GM18517 (cell line): Measurements from ENCODE around the gene RPUSD3.
A peak's percentile ranks its signal among the peaks of the same experiment; 100 is the strongest.

Experiments used
- ATAC-seq: cut with Tn5 transposase; IDR thresholded peaks from one replicate; pipeline ENCODE4 v1.9.1; 2021; ENCODE audit warnings: mild to moderate bottlenecking, moderate library complexity; ENCODE audit not compliant: unreplicated experiment

Gene RPUSD3

GRCh38 chr3:9808345-9809037, 35.3 kb downstream of the RPUSD3 start:
- ATAC-seq, result peak; percentile 50

- ATAC-seq, result no peak
Observed at GRCh38 chr3:9807981-9808344, 35.8 kb downstream of the RPUSD3 start.

GRCh38 chr3:9806688-9807589, 36.9 kb downstream of the RPUSD3 start:
- ATAC-seq, result no peak

GRCh38 chr3:9806137-9806536, 37.7 kb downstream of the RPUSD3 start:
- no peak for ATAC-seq

- no peak for ATAC-seq
Observed at GRCh38 chr3:9804996-9805395, 38.8 kb downstream of the RPUSD3 start.

GRCh38 chr3:9803494-9803893, 40.3 kb downstream of the RPUSD3 start:
- no peak for ATAC-seq

- no peak for ATAC-seq
Observed at GRCh38 chr3:9800529-9800928, 43.3 kb downstream of the RPUSD3 start.

GRCh38 chr3:9797196-9797945, 46.4 kb downstream of the RPUSD3 start:
- ATAC-seq, result no peak

GRCh38 chr3:9795207-9795606, 48.6 kb downstream of the RPUSD3 start:
- no peak for ATAC-seq

- ATAC-seq, result no peak
Observed at GRCh38 chr3:9794400-9794799, 49.4 kb downstream of the RPUSD3 start.

GRCh38 chr3:9793161-9793781, 50.5 kb downstream of the RPUSD3 start:
- no peak for ATAC-seq

- peak; percentile 83 for ATAC-seq
Observed at GRCh38 chr3:9792405-9793160, 51.2 kb downstream of the RPUSD3 start, which contains the start of the genes ARPC4 and TADA3. Gene ARPC4 (plus strand): TSS chr3:9793082. CDS start chr3:9793122, 40 bp downstream. Gene TADA3 (minus strand): TSS chr3:9792473. CDS start chr3:9791466, 1,007 bp downstream.

- peak; percentile 15 for ATAC-seq
Observed at GRCh38 chr3:9791790-9792404, 51.9 kb downstream of the RPUSD3 start.

GRCh38 chr3:9791127-9791526, 52.7 kb downstream of the RPUSD3 start:
- no peak for ATAC-seq
